Mesendoderm (in vitro differentiated cells): ENCODE data around the gene MEF2B.
A peak's percentile ranks its signal among the peaks of the same experiment; 100 is the strongest.
"Not testable (repeated sequence)": the region's sequence is repeated elsewhere in the genome, so short reads cannot be mapped to it uniquely, and the experiment has no call there.

Experiments used
- DNase-seq: peaks from one replicate; pipeline ENCODE4 v3.0.0; 2013
- H2AK5ac ChIP-seq: 2 replicates; pipeline ENCODE4 v1.6.1; 2013; ENCODE audit warnings: low read length, inconsistent platforms
- H2BK120ac ChIP-seq: 2 replicates; pipeline ENCODE4 v1.6.1; 2013; ENCODE audit warnings: low read depth, mild to moderate bottlenecking, low read length, moderate library complexity, mixed read lengths
- H2BK15ac ChIP-seq: replicated peaks from 2 replicates; pipeline ENCODE4 v1.6.1; 2013; ENCODE audit warnings: low read depth, mild to moderate bottlenecking, moderate library complexity
- H2BK5ac ChIP-seq: 2 replicates; pipeline ENCODE4 v1.6.1; 2013; ENCODE audit warnings: low read length, inconsistent platforms
- H3K18ac ChIP-seq: 2 replicates; pipeline ENCODE4 v1.6.1; 2013; ENCODE audit warnings: mild to moderate bottlenecking, low read length, mixed read lengths
- H3K23ac ChIP-seq: one replicate; pipeline ENCODE4 v1.6.1; 2013; ENCODE audit warnings: low read length
- H3K27ac ChIP-seq: 2 replicates; pipeline ENCODE4 v1.5.1; 2013; ENCODE audit warnings: low read depth, mild to moderate bottlenecking, inconsistent platforms, low read length, moderate library complexity
- H3K27me3 ChIP-seq: 2 replicates; pipeline ENCODE4 v1.6.1; 2013; ENCODE audit warnings: low read length, control low read depth, mild to moderate bottlenecking, inconsistent platforms; ENCODE audit not compliant: insufficient read depth, poor library complexity
- H3K36me3 ChIP-seq: 2 replicates; pipeline ENCODE4 v1.6.1; 2013; ENCODE audit warnings: low read length, inconsistent platforms; ENCODE audit not compliant: control insufficient read depth, insufficient read depth
- H3K4ac ChIP-seq: one replicate; pipeline ENCODE4 v1.6.1; 2013; ENCODE audit warnings: low read depth, mild to moderate bottlenecking, low read length, moderate library complexity
- H3K4me1 ChIP-seq: 2 replicates; pipeline ENCODE4 v1.6.1; 2013; ENCODE audit warnings: low read depth, low read length, inconsistent platforms; ENCODE audit not compliant: control insufficient read depth
- H3K4me2 ChIP-seq: 2 replicates; pipeline ENCODE4 v1.6.1; 2013; ENCODE audit warnings: low read length
- H3K4me3 ChIP-seq: 2 replicates; pipeline ENCODE4 v1.5.1; 2013; ENCODE audit warnings: mild to moderate bottlenecking, low read length
- H3K56ac ChIP-seq: one replicate; pipeline ENCODE4 v1.6.1; 2013; ENCODE audit warnings: low read length
- H3K79me1 ChIP-seq: 2 replicates; pipeline ENCODE4 v1.6.1; 2013; ENCODE audit warnings: low read length, inconsistent platforms
- H3K79me2 ChIP-seq: 2 replicates; pipeline ENCODE4 v1.6.1; 2013; ENCODE audit warnings: mild to moderate bottlenecking, low read length; ENCODE audit not compliant: control insufficient read depth, insufficient read depth
- H3K9ac ChIP-seq: 2 replicates; pipeline ENCODE4 v1.6.1; 2013; ENCODE audit warnings: low read length, inconsistent platforms
- H4K5ac ChIP-seq: one replicate; pipeline ENCODE4 v1.6.1; 2013; ENCODE audit warnings: low read length
- H4K8ac ChIP-seq: one replicate; pipeline ENCODE4 v1.6.1; 2013; ENCODE audit warnings: low read depth, mild to moderate bottlenecking, control low read depth, low read length, moderate library complexity
- WGBS: extraction: QIAGEN DNeasy Blood & Tissue Kit; methylation state at CpG from one replicate; pipeline ENCODE4 v1.1.7; 2013; ENCODE audit warnings: low lambda C conversion rate, missing lambda C conversion rate; ENCODE audit not compliant: insufficient coverage; ENCODE audit errors: extremely low coverage; 5-methylcytosine and 5-hydroxymethylcytosine counted together

The MEF2B gene

DNA sequence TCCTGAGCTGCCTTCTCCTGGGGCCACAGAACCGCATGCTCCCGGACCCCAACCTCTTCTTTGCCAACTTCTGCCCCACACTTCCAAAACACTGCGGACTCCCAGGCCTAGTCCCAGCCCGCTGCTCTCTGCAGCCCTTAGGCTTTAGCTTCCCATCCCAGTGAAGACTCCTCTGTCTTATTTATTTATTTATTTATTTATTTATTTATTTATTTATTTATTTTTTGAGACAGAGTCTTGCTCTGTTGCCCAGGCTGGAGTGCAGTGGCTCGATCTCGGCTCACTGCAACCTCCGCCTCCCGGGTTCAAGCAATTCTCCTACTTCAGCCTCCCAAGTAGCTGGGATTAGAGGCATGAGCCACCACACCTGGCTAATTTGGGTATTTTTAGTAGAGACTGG lies 21.6 kb downstream of the MEF2B start:
- H2BK120ac ChIP-seq, H3K18ac ChIP-seq, H3K4me3 ChIP-seq, DNase-seq, H4K5ac ChIP-seq, H3K23ac ChIP-seq, H3K36me3 ChIP-seq, H3K27ac ChIP-seq, H4K8ac ChIP-seq, H3K9ac ChIP-seq, H3K79me1 ChIP-seq, H3K56ac ChIP-seq, H3K4ac ChIP-seq, H3K79me2 ChIP-seq, H2BK15ac ChIP-seq, H3K27me3 ChIP-seq, H3K4me2 ChIP-seq, H3K4me1 ChIP-seq, H2AK5ac ChIP-seq, H2BK5ac ChIP-seq: not testable (repeated sequence)
- WGBS: no CpG with 5 or more reads among the region's 8 CpGs

DNA sequence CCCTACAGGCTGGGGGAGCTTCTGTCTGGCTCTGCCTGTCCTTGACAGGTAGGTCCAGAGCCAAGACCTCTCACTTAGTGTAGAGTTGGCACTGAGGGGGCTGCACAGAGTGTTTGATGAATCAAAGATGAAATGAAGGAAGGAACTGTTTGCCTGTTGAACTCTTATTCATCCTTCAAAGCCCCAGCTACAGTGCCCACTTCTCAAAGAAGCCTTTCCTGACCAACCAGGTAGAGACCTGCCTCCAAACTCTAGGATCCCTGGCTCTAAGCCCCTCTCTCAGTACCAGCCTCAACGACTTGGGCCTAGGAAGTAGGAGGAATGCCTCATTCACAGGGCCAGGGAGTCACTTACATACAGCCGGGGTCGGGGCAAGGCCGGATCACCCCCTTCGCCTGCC lies 22.7 kb downstream of the MEF2B start:
- Histone ChIP-seq H3K4me3 (no peak overlapping the region), H3K18ac (no peak overlapping the region), H3K79me1 (no peaks in the 10 kb centered on the region), H2BK15ac (no peak overlapping the region), H3K4me1 (no peaks in the 10 kb centered on the region), H4K5ac (no peak overlapping the region), H3K36me3 (no peaks in the 10 kb centered on the region), H3K56ac (no peak overlapping the region), H3K4me2 (no peak overlapping the region), H3K9ac (no peak overlapping the region), H3K79me2 (no peaks in the 10 kb centered on the region), H2AK5ac (no peak overlapping the region), H3K27ac (no peak overlapping the region), H4K8ac (no peak overlapping the region), H2BK5ac (no peak overlapping the region), H3K4ac (no peak overlapping the region), H2BK120ac (no peak overlapping the region), H3K27me3 (no peaks in the 10 kb centered on the region), H3K23ac (no peak overlapping the region)
- no peak for DNase-seq
- WGBS: no CpG with 5 or more reads among the region's 5 CpGs

DNA sequence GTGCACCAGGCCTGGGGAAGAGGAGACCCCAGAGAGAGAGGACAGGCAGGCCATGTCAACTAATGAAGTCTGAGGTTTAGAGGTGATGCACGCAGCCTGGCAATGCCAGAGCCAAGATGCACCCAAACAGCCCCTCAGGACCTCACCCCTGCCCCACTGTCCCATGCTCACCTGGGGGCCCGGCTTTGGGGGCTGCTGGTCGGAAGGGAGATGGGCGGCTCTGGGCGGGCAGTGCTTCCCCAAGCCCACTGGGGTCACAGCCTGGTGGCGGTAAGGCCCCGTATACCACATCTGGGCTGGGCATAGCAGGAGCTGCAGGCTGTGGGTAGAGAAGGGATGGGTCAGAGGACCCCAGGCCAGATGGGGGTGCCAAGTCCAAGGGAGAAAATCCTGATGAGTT lies 23.2 kb downstream of the MEF2B start:
- H2BK5ac ChIP-seq: no peak overlapping the region
- H2AK5ac ChIP-seq: no peak overlapping the region
- no peak overlapping the region for H2BK120ac ChIP-seq
- H3K18ac ChIP-seq: no peak overlapping the region
- H2BK15ac ChIP-seq: no peak overlapping the region
- H3K27ac ChIP-seq: no peak overlapping the region
- H3K23ac ChIP-seq: no peak overlapping the region
- H3K79me2 ChIP-seq: no peaks in the 10 kb centered on the region
- no peaks in the 10 kb centered on the region for H3K36me3 ChIP-seq
- no peaks in the 10 kb centered on the region for H3K27me3 ChIP-seq
- WGBS: no CpG with 5 or more reads among the region's 7 CpGs
- no peak overlapping the region for H4K8ac ChIP-seq
- H3K9ac ChIP-seq: no peak overlapping the region
- no peak overlapping the region for H4K5ac ChIP-seq
- H3K56ac ChIP-seq: no peak overlapping the region
- H3K4me3 ChIP-seq: no peak overlapping the region
- H3K4ac ChIP-seq: no peak overlapping the region
- H3K79me1 ChIP-seq: no peaks in the 10 kb centered on the region
- no peak for DNase-seq
- no peaks in the 10 kb centered on the region for H3K4me1 ChIP-seq
- no peak overlapping the region for H3K4me2 ChIP-seq

DNA sequence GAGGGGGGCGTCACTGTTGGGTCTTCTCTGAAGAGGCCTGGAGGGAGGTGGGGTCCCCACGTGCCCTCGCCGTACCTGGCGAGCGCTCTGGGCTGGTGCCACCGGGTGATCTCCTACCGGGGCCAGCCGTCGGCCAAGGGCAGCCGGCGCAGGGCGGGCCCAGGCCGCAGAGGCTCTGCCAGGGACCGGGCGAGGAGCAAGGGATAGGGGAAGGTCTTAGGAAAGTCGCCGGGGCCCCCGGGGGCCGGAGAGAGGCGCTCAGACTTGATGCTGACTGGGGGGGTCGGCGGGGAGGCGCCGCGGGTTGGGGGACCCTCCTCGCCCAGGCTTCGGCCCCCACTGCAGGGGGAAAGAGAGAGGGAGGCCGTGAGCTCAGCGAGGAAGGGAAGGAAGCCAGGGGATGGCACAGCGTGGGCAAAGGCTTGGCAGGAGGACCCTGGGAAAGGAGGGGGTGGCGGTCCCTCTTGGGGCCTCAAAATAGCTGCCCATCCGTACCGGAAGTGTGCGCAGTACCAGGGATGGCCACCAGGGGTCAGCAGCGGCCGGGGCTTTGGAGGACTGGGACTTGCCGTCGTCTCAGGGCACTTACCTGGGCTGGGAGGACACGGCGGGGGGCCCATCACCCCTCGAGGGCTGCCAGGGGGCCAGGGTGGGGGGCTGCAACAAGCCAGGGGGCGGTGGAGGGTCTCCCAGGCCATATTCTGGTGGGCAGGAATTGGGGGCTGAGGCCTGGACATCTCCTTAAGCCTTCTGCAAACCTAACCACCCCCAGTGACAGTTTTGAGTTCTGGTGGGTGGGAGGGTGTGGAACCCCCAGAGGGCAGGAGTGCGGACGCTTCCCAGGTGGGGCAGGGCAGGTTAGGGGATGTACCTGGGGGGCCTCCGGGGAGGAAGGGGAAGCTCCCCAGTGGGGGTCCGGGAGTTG lies 24.1 kb downstream of the MEF2B start:
- Histone ChIP-seq H3K23ac (no peak overlapping the region), H3K27ac (no peak overlapping the region), H3K79me2 (no peaks in the 10 kb centered on the region), H2BK120ac (no peak overlapping the region), H3K18ac (no peak overlapping the region), H2BK5ac (no peak overlapping the region), H4K8ac (no peak overlapping the region), H2AK5ac (no peak overlapping the region), H3K9ac (peak overlapping the region; percentile 44), H3K36me3 (no peaks in the 10 kb centered on the region), H3K4me1 (no peaks in the 10 kb centered on the region), H3K27me3 (no peaks in the 10 kb centered on the region), H2BK15ac (no peak overlapping the region), H4K5ac (no peak overlapping the region), H3K4me2 (no peak overlapping the region), H3K4ac (peak overlapping the region; percentile 75), H3K56ac (peak overlapping the region; percentile 56), H3K79me1 (no peaks in the 10 kb centered on the region), H3K4me3 (no peak overlapping the region)
- WGBS: no CpG with 5 or more reads among the region's 47 CpGs
- peak; percentile 72 for DNase-seq

DNA sequence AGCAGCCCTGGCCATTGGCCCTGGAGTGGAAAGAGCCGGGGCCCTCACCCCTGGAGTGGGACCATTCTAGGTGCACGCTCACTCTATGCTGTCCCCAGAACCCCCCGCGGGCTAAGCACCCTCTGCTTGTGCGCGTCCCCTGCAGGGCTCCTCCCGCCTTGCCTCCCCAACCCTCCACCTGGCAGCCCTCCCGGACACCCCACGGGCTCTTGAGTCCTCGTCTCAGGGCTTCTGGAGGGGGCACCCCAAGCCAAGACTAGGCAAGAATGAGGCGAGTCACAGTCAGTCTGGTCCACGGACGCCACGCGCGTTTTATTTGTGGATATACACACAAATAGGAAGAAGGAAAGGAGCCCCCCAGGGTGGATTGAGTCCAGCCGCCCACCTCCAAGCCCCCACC lies 24.8 kb downstream of the MEF2B start:
- Histone ChIP-seq H2AK5ac (no peak overlapping the region), H3K18ac (no peak overlapping the region), H3K36me3 (no peaks in the 10 kb centered on the region), H2BK5ac (no peak overlapping the region), H2BK15ac (no peak overlapping the region), H3K23ac (no peak overlapping the region), H3K9ac (no peak overlapping the region), H3K79me1 (no peaks in the 10 kb centered on the region), H3K4me2 (no peak overlapping the region), H3K4ac (no peak overlapping the region), H3K4me3 (no peak overlapping the region), H3K56ac (no peak overlapping the region), H3K4me1 (no peaks in the 10 kb centered on the region), H4K8ac (no peak overlapping the region), H2BK120ac (no peak overlapping the region), H4K5ac (no peak overlapping the region), H3K79me2 (no peaks in the 10 kb centered on the region), H3K27me3 (no peaks in the 10 kb centered on the region), H3K27ac (no peak overlapping the region)
- WGBS: no CpG with 5 or more reads among the region's 17 CpGs
- DNase-seq: no peak

DNA sequence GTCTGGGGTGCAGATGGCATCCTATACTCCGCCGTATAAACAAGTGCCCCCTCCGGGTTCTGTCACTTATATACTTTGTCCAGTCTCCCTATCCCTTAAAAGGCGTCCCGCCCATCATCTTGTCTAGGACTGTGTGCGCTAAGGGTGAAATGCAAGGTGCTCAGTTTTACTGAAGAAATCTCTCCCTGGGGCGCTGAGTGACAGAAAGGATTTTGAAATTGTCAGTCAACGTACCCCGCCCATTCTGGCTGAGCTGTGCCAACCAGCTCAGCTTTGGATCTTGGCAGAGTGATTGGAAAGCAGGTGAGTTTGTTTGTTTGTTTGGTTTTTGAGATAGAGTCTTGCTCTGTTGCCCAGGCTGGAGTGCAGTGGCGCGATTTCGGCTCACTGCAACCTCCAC lies 27.7 kb downstream of the MEF2B start:
- Histone ChIP-seq H3K56ac (no peak overlapping the region), H3K4me1 (no peaks in the 10 kb centered on the region), H4K5ac (no peak overlapping the region), H3K27me3 (no peaks in the 10 kb centered on the region), H3K4ac (no peak overlapping the region), H3K23ac (no peak overlapping the region), H4K8ac (no peak overlapping the region), H3K18ac (no peak overlapping the region), H3K27ac (no peak overlapping the region), H3K4me3 (no peak overlapping the region), H3K4me2 (no peak overlapping the region), H2BK5ac (no peak overlapping the region), H3K79me1 (no peaks in the 10 kb centered on the region), H2BK15ac (no peak overlapping the region), H2AK5ac (no peak overlapping the region), H2BK120ac (no peak overlapping the region), H3K9ac (no peak overlapping the region), H3K79me2 (no peaks in the 10 kb centered on the region), H3K36me3 (no peaks in the 10 kb centered on the region)
- no peak for DNase-seq
- WGBS: no CpG with 5 or more reads among the region's 12 CpGs
